ENCODE measurements around the gene PIK3R6.

Gene PIK3R6

GRCh38 chr17:8867361-8867981 is at the start of gene PIK3R6:
Gene PIK3R6, minus strand, starts transcription at chr17:8867674. Its CDS starts 17,880 bp downstream, at chr17:8849794.
- DNase-seq = no peak

- DNase-seq = no peak
These were observed 49.0 kb upstream of the PIK3R6 start for GRCh38 chr17:8916466-8916865.

- no peak for DNase-seq
These were observed 47.1 kb upstream of the PIK3R6 start for GRCh38 chr17:8914554-8914953.

- no peak for DNase-seq
These were observed 46.4 kb upstream of the PIK3R6 start for GRCh38 chr17:8913879-8914278.

GRCh38 chr17:8913091-8913490 is 45.6 kb upstream of the PIK3R6 start:
- DNase-seq = no peak

GRCh38 chr17:8912084-8912981 is 44.9 kb upstream of the PIK3R6 start:
- DNase-seq = no peak

- DNase-seq = no peak
These were observed 43.6 kb upstream of the PIK3R6 start for GRCh38 chr17:8910969-8911604.

- DNase-seq = no peak
These were observed 42.3 kb upstream of the PIK3R6 start for GRCh38 chr17:8909586-8910270.

GRCh38 chr17:8905331-8905730 is 37.9 kb upstream of the PIK3R6 start:
- no peak for DNase-seq

GRCh38 chr17:8904686-8905085 is 37.2 kb upstream of the PIK3R6 start:
- no peak for DNase-seq

GRCh38 chr17:8904201-8904600 is 36.7 kb upstream of the PIK3R6 start:
- DNase-seq = no peak

GRCh38 chr17:8900626-8901585 is 33.4 kb upstream of the PIK3R6 start:
- no peak for DNase-seq

- no peak for DNase-seq
These were observed 32.7 kb upstream of the PIK3R6 start for GRCh38 chr17:8900207-8900606.

- DNase-seq = no peak
These were observed 31.2 kb upstream of the PIK3R6 start for GRCh38 chr17:8898636-8899035.

GRCh38 chr17:8898126-8898525 is 30.7 kb upstream of the PIK3R6 start:
- DNase-seq = no peak

- DNase-seq = no peak
These were observed 29.5 kb upstream of the PIK3R6 start for GRCh38 chr17:8896641-8897635.

GRCh38 chr17:8896087-8896486 is 28.6 kb upstream of the PIK3R6 start:
- DNase-seq = no peak

- DNase-seq = no peak
These were observed 27.5 kb upstream of the PIK3R6 start for GRCh38 chr17:8894673-8895578.

GRCh38 chr17:8894202-8894671 is 26.8 kb upstream of the PIK3R6 start:
- DNase-seq = no peak

Measured in activated effector memory CD4-positive, alpha-beta T cell treated with Interleukin-2 at 50 U/mL for 16 hours (primary cell).